ENCODE data around the gene CRTC1. TPM values are rescaled to one million over a fixed set of nuclear protein-coding genes. Genes with fewer than 3 reads are reported as not detected.

CRTC1 gene
- total and polyA plus RNA-seq, 11 donors = 3.8 to 10.2 (median 7.2) TPM

DNA sequence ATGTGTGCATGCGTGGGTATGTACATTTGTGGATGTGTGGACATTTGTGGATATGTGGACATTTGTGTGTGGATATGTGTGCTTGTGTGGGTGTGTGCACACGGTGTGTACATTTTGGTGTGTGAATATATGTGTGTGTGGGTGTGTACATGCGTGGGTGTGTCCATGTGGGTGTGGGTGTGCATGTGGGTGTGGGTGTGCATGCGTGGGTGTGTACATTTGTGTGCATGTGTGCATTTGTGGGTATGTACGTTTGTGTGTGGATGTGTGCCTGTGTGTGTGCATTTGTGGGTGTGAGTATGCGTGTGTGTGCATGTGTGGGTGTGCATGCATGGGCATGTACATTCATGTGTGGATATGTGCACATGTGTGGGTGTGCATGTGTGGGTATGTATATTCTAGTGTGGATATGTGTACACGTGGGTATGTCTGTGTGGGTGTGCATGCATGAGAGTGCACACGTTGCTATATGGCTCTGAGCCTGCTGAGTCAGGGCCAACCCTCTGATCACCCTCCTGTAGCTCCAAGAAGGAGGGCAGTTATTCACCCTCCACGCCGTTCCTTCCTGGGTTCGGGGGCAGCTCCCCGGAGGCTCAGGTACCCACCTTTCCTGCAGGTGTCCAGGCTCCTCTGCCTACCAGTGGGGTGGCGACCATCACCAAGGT is 87.3 kb downstream of the CRTC1 start:
- no peak for TF ChIP-seq POLR2A (IDR thresholded peaks at IDR 0.05)
- TF ChIP-seq, protein P1, sequence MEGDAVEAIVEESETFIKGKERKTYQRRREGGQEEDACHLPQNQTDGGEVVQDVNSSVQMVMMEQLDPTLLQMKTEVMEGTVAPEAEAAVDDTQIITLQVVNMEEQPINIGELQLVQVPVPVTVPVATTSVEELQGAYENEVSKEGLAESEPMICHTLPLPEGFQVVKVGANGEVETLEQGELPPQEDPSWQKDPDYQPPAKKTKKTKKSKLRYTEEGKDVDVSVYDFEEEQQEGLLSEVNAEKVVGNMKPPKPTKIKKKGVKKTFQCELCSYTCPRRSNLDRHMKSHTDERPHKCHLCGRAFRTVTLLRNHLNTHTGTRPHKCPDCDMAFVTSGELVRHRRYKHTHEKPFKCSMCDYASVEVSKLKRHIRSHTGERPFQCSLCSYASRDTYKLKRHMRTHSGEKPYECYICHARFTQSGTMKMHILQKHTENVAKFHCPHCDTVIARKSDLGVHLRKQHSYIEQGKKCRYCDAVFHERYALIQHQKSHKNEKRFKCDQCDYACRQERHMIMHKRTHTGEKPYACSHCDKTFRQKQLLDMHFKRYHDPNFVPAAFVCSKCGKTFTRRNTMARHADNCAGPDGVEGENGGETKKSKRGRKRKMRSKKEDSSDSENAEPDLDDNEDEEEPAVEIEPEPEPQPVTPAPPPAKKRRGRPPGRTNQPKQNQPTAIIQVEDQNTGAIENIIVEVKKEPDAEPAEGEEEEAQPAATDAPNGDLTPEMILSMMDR (IDR thresholded peaks at IDR 0.05) = no peak
- H3K4me3 ChIP-seq = no peak overlapping the region
- peaks cover 0 to 11% (median 0%) of the 10 kb centered on the region in 9 donors for H3K36me3 ChIP-seq
- no peak overlapping the region for H3K27ac ChIP-seq
- DNase-seq (no peak), ATAC-seq (no peak)
- no peaks in the 10 kb centered on the region for H3K27me3 ChIP-seq
- no peaks in the 10 kb centered on the region for H3K9me3 ChIP-seq
- no peaks in the 10 kb centered on the region for H3K4me1 ChIP-seq
- WGBS, 4 donors = 84 to 88% (median 85%) methylated on average over 13 of the region's 13 CpGs
- intact Hi-C loops (cut with DNase I) = no loop called here

DNA sequence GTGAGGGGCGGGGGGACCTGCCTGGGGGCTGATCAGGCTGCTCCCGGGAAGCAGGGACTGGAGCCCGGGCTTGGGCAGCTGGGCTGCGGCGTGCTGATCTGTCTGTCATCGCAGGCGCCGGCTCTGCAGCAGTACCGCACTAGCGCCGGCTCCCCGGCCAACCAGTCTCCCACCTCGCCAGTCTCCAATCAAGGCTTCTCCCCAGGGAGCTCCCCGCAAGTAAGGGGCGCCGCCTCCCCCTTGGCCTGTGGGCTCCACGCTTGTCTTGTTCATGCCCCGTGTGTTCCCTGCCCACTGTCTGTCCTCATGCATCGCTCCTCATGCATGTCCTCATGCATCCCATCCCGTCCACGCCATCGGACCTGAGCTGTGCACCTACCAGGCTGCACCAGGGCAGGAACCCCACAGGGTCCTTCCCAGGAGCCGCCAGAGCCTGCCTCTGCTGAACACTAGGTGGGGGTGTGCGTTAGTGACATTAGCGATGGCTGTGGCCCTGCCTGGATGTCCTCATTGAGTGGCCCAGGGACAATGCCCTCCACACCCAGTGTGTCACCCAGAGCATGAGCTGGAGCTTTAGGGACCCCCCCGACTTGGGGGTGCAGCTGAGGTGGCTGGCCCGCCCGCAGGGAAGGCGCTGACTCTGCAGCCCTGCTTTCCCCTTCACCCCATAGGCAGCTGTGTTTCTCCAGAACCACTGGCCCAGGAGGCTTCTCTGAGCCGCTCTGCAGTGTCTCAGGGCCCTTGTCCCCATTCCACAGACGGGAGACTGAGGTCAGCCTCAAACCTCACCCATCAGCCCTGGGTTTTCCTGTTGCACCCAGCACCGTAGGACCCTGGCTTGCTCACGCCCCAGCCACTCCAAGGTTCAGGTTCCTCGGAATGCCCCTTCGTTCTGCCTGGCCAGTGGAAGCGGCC is 88.1 kb downstream of the CRTC1 start:
- Histone ChIP-seq H3K9me3 (no peaks in the 10 kb centered on the region), H3K27ac (no peak overlapping the region), H3K27me3 (no peaks in the 10 kb centered on the region), H3K4me3 (no peak overlapping the region), H3K36me3 (peaks cover 0 to 9% (median 0%) of the 10 kb centered on the region in 9 donors), H3K4me1 (no peaks in the 10 kb centered on the region)
- 89 to 94% (median 91%) methylated on average over 23 to 36 of the region's 36 CpGs for WGBS, 4 donors
- TF ChIP-seq POLR2A (IDR thresholded peaks at IDR 0.05) = no peak
- TF ChIP-seq, protein P1 (IDR thresholded peaks at IDR 0.05) = no peak
- intact Hi-C loops (cut with DNase I) = no loop called here
- ATAC-seq = peak in 1 of 4 donors; percentile 4
- DNase-seq = no peak

- H3K27me3 ChIP-seq = peaks cover 0 to 7% (median 0%) of the 10 kb centered on the region in 9 donors
- 84 to 92% (median 88%) methylated on average over 19 to 27 of the region's 27 CpGs for WGBS, 4 donors
- ATAC-seq = no peak
- intact Hi-C loops (cut with DNase I) = no loop called here
- no peak overlapping the region for H3K27ac ChIP-seq
- H3K4me1 ChIP-seq = peaks cover 0 to 5% (median 0%) of the 10 kb centered on the region in 12 donors
- no peak for DNase-seq
- no peak for TF ChIP-seq POLR2A (IDR thresholded peaks at IDR 0.05)
- TF ChIP-seq, protein P1 (IDR thresholded peaks at IDR 0.05) = no peak
- H3K9me3 ChIP-seq = no peaks in the 10 kb centered on the region
- no peaks in the 10 kb centered on the region for H3K36me3 ChIP-seq
- H3K4me3 ChIP-seq = no peak overlapping the region
Measured at GRCh38 chr19:18772620-18773587, 89.4 kb downstream of the CRTC1 start.

Data from heart left ventricle (tissue), 16 donors.